NCI-H2107 (cell line): ENCODE results near the gene BABAM2.
"Not testable (repeated sequence)": the region's sequence is repeated elsewhere in the genome, so short reads cannot be mapped to it uniquely, and the experiment has no call there.

Experiments used
- DNase-seq: peaks from one replicate; lab custom pipeline; 2025; lab: John Stamatoyannopoulos, UW

BABAM2 gene

GRCh38 chr2:28332696-28333095, 442.2 kb downstream of the BABAM2 start:
- DNase-seq: no peak

GRCh38 chr2:28333606-28334526, 443.3 kb downstream of the BABAM2 start:
- DNase-seq: no peak

GRCh38 chr2:28334527-28334894, 444.0 kb downstream of the BABAM2 start:
- peak; percentile 39 for DNase-seq

GRCh38 chr2:28335265-28335664, 444.7 kb downstream of the BABAM2 start:
- DNase-seq: not testable (repeated sequence)

GRCh38 chr2:28335666-28336065, 445.1 kb downstream of the BABAM2 start:
- DNase-seq: no peak

GRCh38 chr2:28336264-28336980, 445.9 kb downstream of the BABAM2 start:
- DNase-seq: no peak

- DNase-seq: no peak
These were observed 446.6 kb downstream of the BABAM2 start for GRCh38 chr2:28336982-28337627.

- DNase-seq: no peak
These were observed 447.7 kb downstream of the BABAM2 start for GRCh38 chr2:28338046-28338817.

- no peak for DNase-seq
These were observed 448.3 kb downstream of the BABAM2 start for GRCh38 chr2:28338831-28339321.

- DNase-seq: no peak
These were observed 449.1 kb downstream of the BABAM2 start for GRCh38 chr2:28339516-28340175.

- no peak for DNase-seq
These were observed 450.0 kb downstream of the BABAM2 start for GRCh38 chr2:28340312-28341202.

- no peak for DNase-seq
These were observed 450.8 kb downstream of the BABAM2 start for GRCh38 chr2:28341208-28341891.

GRCh38 chr2:28342081-28342967, 451.8 kb downstream of the BABAM2 start:
- DNase-seq: no peak

- DNase-seq: no peak
These were observed 452.8 kb downstream of the BABAM2 start for GRCh38 chr2:28343184-28343942.

- no peak for DNase-seq
These were observed 453.6 kb downstream of the BABAM2 start for GRCh38 chr2:28343971-28344715.

GRCh38 chr2:28344756-28345373, 454.3 kb downstream of the BABAM2 start:
- no peak for DNase-seq

GRCh38 chr2:28345619-28346018, 455.1 kb downstream of the BABAM2 start:
- no peak for DNase-seq
